GM12801 (cell line): ENCODE measurements around the gene SLC4A4.

Experiments used
- TF ChIP-seq, protein P1 (sequence below): IDR thresholded peaks from one replicate; pipeline ENCODE4 v1.5.1; 2011; ENCODE audit warnings: control low read depth; ENCODE audit not compliant: insufficient read length; ENCODE audit errors: extremely low read depth

Gene SLC4A4

DNA sequence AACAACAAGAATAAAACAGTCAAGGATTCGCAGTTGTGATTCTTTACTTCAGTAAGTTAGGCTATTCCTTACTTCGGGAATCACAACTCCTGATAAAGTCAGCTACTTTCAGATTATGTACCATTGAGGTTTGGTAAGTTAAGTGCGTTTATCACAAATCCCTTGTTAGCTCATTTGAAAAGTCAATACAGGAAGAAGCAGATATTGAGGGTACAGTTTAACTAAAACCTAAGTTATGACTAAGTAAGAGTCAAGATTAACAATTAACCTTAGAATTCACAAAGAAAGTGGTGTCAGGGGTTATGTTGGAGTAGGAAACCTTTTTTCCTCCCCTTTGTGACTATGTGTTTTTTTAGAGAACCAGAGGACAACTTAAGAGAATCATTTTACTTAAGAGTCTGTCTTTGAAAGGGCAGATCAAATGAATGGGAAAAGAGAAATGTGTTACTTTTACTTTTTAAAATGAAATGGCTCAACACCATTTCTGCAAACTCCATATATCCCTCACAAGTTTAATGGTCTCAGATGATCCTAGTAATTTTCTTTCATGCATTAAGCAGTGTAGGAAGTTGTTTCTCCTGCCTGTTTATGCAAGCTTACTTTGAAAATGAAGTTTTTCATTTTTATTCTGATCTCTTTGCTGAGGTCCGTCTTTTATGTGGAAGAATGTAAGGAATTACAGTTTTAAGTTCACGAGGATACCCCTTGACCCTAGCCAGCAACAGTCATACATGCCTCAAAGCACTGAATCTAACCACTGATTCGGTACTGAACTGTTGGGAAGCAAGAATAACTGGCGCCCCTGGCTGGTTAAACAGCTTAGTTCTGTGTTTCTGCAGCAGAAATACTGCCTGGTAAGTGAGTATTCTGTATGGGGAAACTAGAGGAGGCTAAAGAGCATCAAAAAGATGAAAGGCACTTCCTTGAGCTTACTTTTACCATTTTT is 211.7 kb downstream of the SLC4A4 start:
- TF ChIP-seq, protein P1, sequence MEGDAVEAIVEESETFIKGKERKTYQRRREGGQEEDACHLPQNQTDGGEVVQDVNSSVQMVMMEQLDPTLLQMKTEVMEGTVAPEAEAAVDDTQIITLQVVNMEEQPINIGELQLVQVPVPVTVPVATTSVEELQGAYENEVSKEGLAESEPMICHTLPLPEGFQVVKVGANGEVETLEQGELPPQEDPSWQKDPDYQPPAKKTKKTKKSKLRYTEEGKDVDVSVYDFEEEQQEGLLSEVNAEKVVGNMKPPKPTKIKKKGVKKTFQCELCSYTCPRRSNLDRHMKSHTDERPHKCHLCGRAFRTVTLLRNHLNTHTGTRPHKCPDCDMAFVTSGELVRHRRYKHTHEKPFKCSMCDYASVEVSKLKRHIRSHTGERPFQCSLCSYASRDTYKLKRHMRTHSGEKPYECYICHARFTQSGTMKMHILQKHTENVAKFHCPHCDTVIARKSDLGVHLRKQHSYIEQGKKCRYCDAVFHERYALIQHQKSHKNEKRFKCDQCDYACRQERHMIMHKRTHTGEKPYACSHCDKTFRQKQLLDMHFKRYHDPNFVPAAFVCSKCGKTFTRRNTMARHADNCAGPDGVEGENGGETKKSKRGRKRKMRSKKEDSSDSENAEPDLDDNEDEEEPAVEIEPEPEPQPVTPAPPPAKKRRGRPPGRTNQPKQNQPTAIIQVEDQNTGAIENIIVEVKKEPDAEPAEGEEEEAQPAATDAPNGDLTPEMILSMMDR: no peak

DNA sequence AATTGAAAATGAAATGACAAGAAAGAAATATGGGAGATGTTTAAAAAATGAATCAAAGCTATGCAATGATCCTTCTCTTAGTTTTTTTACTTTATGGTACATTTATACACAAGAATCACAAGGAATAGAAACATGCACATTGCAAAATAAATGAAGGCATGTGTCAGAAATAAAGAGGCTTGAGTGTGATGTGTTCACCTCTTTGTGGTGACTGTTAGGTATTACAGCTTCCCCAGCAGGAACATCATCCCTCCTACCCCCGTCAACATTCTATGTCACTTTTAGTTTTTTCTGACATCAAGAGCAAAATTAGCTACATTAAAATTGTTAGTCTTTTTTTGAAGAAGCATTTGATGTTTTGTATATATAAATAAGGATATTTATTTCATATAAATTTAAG is 214.8 kb downstream of the SLC4A4 start:
- TF ChIP-seq, protein P1: no peak

GRCh38 chr4:71554025-71554424 is 215.2 kb downstream of the SLC4A4 start:
- TF ChIP-seq, protein P1: no peak

DNA sequence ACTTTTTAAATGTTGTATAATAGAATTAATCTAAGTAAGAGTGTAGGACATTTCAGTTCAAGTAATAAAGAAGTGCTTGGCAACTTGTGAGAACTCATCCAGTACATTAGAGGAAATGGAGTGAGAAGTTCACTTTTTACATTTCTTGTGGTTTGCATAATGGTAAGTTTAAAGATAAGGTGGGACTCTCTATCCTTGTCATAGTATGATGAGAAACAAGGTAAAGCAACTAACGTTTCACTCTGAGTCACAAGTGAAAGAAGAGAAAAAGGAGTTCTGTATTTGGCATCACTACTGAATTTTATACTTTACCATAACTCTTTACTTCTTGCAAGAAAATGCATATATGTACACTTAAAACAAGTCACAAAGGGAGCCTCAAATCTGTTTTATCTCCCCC is 219.4 kb downstream of the SLC4A4 start:
- TF ChIP-seq, protein P1: no peak

DNA sequence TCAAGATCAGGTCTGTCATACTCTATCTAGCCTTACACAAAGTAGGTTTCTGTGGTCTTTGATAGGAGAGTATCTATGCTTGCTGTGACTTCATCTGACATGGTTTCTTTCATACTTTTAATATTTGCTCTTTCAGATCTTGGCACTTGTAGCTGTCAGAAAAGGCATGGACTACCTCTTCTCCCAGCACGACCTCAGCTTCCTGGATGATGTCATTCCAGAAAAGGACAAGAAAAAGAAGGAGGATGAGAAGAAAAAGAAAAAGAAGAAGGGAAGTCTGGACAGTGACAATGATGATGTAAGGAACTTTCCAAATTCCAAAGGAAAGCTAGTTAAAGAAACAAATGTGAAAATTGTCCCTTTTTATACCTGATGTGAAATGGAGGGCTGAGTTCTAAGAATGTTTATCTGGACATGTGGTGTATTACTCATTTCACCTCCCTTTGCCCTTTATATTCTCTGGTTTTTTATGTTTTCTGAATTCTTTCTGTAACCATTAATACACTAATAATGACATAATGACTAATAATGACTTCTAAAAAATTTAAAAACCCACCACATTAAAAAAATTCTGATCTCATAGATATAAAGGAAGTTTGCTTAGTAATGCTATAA is 221.2 kb downstream of the SLC4A4 start:
- TF ChIP-seq, protein P1: no peak

DNA sequence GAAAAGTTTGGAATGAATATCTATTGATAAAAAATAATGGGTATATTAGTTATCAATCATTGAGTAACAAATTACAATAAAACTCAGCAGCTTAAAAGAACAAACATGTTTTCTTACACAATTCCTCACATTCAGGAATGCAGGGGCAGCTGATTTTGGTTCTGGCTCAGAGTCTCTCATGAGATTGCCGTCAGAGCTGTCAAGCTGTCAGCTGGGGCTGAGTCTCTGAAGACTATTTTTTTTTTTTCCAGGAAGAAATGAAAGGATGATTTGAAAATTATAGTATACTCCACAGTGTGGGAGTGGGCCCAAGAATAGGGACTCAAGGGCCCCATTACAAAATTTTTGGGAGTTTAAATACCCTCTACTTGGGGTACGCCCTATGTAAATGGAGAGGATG is 226.0 kb downstream of the SLC4A4 start:
- TF ChIP-seq, protein P1: no peak

- TF ChIP-seq, protein P1: no peak
Measured at GRCh38 chr4:71566856-71567255, 228.0 kb downstream of the SLC4A4 start.
